Measurements from ENCODE around the gene BBS5. TPM values are rescaled to one million over a fixed set of nuclear protein-coding genes. Genes with fewer than 3 reads are reported as not detected.

Gene BBS5
- total RNA-seq, result 3.1 and 5.0 TPM in 2 replicates

DNA sequence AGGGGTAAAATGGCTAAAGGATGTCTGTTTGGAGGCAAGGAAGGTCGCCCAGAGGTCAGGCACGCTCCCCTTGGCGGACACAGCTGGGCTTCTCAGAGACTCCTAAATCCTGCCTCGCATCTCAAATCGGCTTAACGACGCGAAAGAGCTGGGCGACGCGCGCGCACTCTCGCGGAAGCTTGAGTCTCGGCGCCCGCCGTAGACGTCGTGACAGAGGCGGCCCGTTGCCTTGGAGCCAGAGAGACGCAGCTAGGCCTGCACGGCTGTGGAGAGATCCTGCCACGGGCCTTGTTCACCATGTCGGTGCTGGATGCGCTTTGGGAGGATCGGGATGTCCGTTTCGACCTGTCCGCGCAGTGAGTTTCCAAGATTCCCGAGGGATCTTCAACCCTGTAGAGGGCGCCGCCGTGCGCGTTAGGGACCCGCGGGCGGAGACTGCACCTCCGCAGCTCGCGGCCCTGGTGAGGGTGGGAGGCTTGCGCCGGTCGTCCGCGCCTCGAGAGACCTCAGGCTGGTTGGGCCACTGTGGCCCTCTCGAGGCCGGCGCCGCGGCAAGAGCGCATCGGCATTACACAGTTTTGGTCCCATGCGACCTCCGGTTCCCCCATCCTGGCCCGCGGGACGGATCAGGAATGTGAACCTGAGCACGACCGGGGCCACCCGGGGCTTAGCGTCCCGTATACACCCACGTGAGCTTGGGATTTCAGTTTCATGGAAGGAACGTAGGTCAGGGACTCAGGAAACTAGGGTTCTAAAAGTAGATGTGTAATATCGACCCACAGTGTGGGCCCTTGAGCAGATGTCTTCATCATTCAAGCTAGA lies at the start of gene BBS5:
Gene BBS5, plus strand, starts transcription at position 238 of the 822 bp plus-strand sequence. Its CDS starts 60 bp downstream, at position 298.

DNA sequence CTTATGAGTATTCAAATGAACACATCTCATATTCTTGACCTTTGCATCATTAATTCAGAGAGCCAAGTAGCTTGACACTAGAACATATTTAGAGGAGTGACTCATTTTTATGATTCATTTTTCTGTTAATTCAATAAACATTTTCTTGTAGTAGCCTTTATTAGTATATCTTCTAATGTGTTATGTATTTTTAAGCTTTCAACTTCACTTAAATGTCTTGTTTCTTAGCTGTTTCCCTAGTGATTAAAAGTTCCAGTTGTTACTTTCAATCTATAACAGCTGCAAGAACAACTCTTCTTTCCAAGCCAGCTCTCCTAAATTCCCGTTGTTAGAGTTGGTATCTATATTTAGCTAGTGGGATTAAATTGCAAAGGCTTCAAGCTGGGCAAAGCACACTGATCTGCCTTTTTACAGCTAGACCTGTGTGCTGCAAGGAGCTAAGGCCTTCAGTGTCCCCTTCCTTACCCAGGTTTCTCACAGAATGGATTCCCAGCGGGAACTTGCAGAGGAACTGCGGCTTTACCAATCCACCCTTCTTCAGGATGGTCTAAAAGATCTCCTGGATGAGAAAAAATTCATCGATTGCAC lies 30.1 kb downstream of the BBS5 start, which contains the start of gene KLHL41:
Gene KLHL41, plus strand, starts transcription at position 405 of the 588 bp plus-strand sequence. Its CDS starts 77 bp downstream, at position 482.

Other genes starting within 250 kb of the BBS5 start
- gene LRP2, start 117.0 kb upstream of the BBS5 start, total RNA-seq, result not detected in 2 replicates
- gene KLHL41, start 30.2 kb downstream of the BBS5 start, total RNA-seq, result 0.32 and 0.36 TPM in 2 replicates
- gene FASTKD1, start 94.4 kb downstream of the BBS5 start, total RNA-seq, result 4.3 and 13.1 TPM in 2 replicates
- 12.6 and 32.4 TPM in 2 replicates for gene PPIG, start 104.9 kb downstream of the BBS5 start, total RNA-seq
- gene CFAP210, start 214.9 kb downstream of the BBS5 start, total RNA-seq, result not detected in 2 replicates
- 0.36 and 1.1 TPM in 2 replicates for gene PHOSPHO2, start 215.0 kb downstream of the BBS5 start, total RNA-seq